Measurements from ENCODE around the gene TAS2R60.
"Not testable (repeated sequence)": the region's sequence is repeated elsewhere in the genome, so short reads cannot be mapped to it uniquely, and the experiment has no call there.

Gene TAS2R60

GRCh38 chr7:143444063-143444782, 970 bp downstream of the TAS2R60 start:
- DNase-seq, result no peak

DNA sequence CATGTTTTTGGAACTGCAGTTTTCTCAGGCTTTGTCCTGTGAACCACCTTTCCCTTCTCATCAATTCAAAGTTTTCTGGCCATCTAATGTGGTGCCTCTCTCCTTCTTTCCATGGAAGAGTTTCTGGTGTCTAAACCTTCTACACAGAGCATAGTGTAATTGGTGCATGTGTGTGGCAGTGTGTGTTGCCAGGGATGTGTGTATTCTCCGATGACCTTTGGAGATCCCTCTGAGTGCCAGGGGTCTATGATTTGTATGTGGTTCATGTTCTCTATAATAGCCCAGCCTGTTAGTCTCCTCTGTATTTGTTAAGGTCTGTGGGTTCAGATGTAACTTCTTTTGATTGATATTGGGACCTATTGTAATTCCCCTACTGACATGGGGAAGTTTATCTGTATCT, 1.5 kb downstream of the TAS2R60 start:
- DNase-seq, result no peak

DNA sequence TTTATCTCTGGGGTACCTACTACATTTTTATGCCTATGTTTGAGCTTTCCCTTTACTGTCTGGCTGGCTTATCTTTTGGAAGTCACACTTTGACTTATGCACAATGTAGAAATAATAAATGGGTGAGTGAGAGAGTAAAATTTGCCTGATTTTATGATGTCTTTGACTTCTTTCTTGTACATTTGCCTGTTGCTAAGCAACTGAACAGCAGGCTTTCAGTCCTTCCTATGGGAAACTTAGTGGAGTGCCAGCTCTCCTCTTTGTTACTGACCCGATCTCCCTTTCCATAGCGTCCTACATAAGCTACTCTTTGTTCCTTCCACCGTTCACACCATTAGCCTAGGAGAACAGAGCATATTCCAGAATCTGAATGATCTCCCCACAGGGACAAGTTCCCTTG, 4.2 kb downstream of the TAS2R60 start:
- DNase-seq, result no peak

- no peak for DNase-seq
These were observed 5.2 kb downstream of the TAS2R60 start for GRCh38 chr7:143448429-143448828.

DNA sequence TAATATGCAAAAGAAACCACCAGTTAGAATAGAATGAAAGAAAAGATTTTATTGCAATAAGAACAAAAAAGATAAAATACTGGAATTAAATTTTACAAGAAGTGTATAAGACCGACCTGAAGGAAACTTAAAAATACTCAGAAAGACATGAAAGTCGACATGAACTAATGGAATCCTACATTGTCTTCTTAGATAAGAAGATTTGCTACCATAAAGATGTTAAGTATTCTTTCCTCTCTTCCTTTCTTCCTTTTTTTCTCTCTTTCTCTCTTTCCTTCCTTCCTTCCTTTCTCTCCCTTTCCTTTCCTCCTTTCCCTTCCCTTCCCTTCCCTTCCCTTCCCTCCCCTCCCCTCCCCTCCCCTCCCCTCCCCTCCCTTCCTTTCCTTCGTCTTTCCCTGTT, 6.5 kb downstream of the TAS2R60 start:
- DNase-seq, result no peak

GRCh38 chr7:143451122-143451521, 7.9 kb downstream of the TAS2R60 start:
- no peak for DNase-seq

- no peak for DNase-seq
These were observed 8.5 kb downstream of the TAS2R60 start for GRCh38 chr7:143451746-143452145.

DNA sequence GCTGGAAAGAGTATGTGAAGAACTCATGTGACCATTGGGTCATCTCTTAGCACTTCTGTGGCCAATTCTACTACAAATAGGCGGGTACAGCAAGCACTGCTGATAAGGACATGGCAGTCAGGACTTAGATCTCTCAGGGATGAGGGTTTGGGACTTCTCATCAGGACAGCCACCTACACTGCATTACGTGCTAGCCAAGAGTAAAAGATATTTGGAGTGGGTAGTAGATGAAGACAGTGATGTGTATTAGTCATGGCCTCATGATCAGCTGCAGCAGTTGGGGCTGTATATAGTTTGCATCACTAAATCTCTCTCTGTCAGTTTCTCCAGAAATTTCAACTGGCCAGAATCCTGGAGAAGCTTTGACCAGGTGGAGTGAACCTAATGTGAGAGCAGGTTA, 9.2 kb downstream of the TAS2R60 start:
- no peak for DNase-seq

- no peak for DNase-seq
These were observed 10.9 kb downstream of the TAS2R60 start for GRCh38 chr7:143454091-143454680.

GRCh38 chr7:143455491-143455890, 12.2 kb downstream of the TAS2R60 start:
- DNase-seq, result no peak

- no peak for DNase-seq
These were observed 12.7 kb downstream of the TAS2R60 start for GRCh38 chr7:143455942-143456341.

GRCh38 chr7:143456992-143457793, 13.9 kb downstream of the TAS2R60 start:
- no peak for DNase-seq

GRCh38 chr7:143458263-143458662, 15.0 kb downstream of the TAS2R60 start:
- DNase-seq, result no peak

DNA sequence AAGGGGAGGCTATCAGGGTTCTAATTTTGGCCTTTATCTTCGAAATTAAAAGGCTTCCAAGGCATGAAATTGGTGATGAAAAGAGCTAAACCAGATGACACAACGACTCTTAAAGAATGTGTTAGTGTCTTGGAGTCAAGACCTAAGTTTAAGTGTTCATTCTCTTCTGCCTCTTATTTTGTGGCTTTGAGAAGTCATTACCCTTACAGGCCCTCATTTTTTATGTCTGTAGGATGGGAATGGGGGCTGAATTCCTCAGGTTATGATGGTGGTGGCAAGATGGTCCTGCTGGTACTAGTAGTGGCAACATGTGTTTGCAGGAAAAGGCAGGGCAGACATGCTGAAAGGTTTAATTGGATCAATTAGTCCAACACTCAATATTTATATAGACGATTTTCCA, 15.4 kb downstream of the TAS2R60 start:
- DNase-seq, result no peak

GRCh38 chr7:143459359-143459758, 16.1 kb downstream of the TAS2R60 start:
- no peak for DNase-seq

DNA sequence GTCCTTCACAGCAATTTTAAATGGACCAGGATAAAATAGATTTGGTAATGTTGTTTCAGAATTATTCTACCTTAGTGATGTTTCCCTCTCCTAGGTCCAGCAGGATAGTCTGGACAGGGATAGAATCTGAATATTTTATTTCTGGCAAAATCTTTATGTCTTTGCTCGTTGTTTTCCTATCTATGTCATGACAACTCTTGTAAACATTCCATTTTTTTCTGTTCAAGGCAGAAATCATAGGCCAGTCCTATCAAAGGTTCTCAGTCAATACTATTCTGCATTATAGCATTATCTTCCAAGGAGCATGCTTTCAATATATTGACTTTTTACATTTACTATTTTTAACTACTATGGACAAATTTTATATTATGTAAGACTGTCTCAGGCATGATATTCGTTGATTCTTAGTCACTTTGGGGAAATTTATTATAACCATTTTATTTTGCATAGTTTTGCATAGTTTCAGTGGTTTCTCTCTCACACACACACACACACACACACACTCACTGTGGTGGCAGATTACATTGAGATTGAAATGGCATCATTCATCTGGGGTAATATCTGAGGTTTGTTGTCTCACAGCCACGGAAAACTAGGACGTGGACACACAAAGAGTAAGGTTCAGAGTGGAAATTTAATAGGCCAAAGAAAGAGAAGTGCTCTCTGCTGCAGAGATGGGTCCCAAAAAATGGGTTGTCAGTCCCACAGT, 17.2 kb downstream of the TAS2R60 start:
- DNase-seq, result no peak

GRCh38 chr7:143462045-143462444, 18.8 kb downstream of the TAS2R60 start:
- no peak for DNase-seq

DNA sequence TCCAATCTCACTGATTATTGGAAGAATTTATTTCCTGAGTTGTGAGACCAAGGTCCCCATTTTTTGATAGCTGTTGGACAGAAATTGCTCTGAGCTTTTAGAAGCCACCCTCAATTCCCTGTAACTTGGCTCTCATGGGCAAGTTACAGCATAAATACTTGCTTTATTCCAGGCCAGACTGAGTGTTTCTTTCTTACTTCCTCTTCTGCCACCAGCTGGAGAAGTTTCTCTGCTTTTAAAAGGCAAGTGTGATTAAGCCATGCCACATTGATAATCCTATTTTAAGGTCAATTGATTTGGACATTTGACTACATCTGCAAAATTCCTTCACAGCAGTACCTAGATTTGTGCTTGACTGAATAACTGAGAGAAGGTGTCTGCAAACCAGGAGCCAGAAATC, 20.3 kb downstream of the TAS2R60 start:
- DNase-seq, result no peak

- DNase-seq, result no peak
These were observed 20.7 kb downstream of the TAS2R60 start for GRCh38 chr7:143463957-143464356.

GRCh38 chr7:143467724-143468123, 24.5 kb downstream of the TAS2R60 start:
- no peak for DNase-seq

DNA sequence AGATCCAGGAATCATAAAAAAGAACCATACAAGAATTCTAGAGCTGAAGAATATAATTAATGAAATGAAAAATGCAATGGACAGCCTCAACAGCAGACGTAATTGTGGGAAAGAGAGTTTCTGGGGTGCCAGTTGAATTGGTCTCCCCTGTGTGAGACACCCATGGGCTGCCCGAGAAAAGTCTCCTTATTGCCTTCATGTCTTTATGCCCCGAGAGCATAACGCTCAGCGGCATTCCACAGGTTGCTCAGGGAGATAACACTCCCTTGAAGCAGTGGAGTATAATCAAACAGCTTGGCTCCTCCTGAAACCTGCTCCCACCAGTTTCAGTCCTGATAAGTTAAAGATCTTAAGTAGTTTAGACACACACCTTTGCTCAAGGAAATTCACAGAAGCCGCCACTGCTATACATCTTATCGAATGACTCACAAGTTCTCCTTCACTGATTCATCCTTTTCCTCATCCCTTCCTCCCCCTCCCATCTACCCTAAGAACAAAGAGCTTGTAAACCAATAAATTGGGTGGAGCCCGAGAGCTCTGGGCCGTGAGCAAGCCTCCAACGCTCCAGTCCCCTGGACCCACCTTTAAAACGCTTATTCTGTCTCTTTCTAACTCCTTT, 28.9 kb downstream of the TAS2R60 start:
- DNase-seq, result not testable (repeated sequence)

DNA sequence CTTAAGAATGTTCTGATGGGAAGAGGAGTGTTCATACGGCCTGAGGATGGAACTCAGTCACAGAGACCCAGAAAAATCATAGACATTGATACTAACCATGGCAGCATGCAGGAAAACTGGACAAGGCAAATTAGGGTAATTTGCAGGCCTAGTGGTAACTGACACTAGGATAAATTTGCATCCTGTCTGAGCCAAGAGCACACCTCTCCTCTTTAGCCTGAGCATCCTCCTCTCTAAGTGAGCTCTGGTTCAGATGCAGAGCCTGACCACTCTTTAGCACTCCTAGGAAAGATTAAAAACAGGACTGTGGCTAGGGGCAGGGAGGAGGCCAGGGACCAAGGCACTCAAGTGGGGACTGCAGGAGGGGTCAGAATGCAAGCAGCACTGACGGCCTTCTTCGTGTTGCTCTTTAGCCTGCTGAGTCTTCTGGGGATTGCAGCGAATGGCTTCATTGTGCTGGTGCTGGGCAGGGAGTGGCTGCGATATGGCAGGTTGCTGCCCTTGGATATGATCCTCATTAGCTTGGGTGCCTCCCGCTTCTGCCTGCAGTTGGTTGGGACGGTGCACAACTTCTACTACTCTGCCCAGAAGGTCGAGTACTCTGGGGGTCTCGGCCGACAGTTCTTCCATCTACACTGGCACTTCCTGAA, 34.4 kb downstream of the TAS2R60 start, which contains the start of gene TAS2R41:
TAS2R41 (plus strand) TSS at position 373 of the 650 bp plus-strand sequence; CDS start at position 373, 0 bp downstream.
- DNase-seq, result no peak
